PC-3 (cell line): ENCODE results near the gene AP1M1. TPM values are rescaled to one million over a fixed set of nuclear protein-coding genes. Genes with fewer than 3 reads are reported as not detected.

ENCODE experiments used
- ATAC-seq: fragments of 200-7000 bp; cut with Tn5 transposase; 2 replicates; pipeline ENCODE4 v1.9.1; 2020; ENCODE audit warnings: mild to moderate bottlenecking, moderate library complexity
- BruUV-seq: library from RNA; stranded (reverse); fragments of 400-500 nt; replicated peaks from 2 replicates; lab custom pipeline; 2021; lab: Mats Ljungman, UMichigan
- CTCF ChIA-PET: fragments of 300-600 bp; sonication (Branson Sonifier 250); formaldehyde crosslinking; loops from one replicate; lab custom pipeline; 2022; ENCODE audit warnings: antibody characterized with exemption; lab: Charles Lee
- POLR2A ChIA-PET: fragments of 300-600 bp; sonication (Branson Sonifier 250); formaldehyde crosslinking; loops from one replicate; lab custom pipeline; 2022; ENCODE audit warnings: antibody characterized with exemption; ENCODE audit not compliant: unreplicated experiment; lab: Charles Lee
- DNase-seq: peaks from one replicate; pipeline ENCODE4 v3.0.0-alpha.2; 2015
- H2AFZ ChIP-seq: fragments of 300-600 bp; sonication (generic); 2 replicates; pipeline ENCODE4 v1.6.0; 2016; ENCODE audit warnings: antibody characterized with exemption, low read length
- H3F3A ChIP-seq: fragments of 300-600 bp; sonication (generic); one replicate; pipeline ENCODE4 v1.6.0; 2017; ENCODE audit warnings: antibody characterized with exemption, low read length, control low read depth, mild to moderate bottlenecking; ENCODE audit not compliant: unreplicated experiment
- H3K27ac ChIP-seq: fragments of 300-600 bp; sonication (generic); 2 replicates; pipeline ENCODE4 v1.5.1; 2016; ENCODE audit warnings: mild to moderate bottlenecking, low read length
- H3K27me3 ChIP-seq: fragments of 300-600 bp; sonication (generic); 2 replicates; pipeline ENCODE4 v1.6.1; 2016; ENCODE audit warnings: low read length, mixed read lengths
- H3K36me3 ChIP-seq: fragments of 300-600 bp; sonication (generic); 2 replicates; pipeline ENCODE4 v1.6.1; 2016; ENCODE audit warnings: low read depth, mixed run types, low read length, mixed read lengths
- H3K4me1 ChIP-seq: fragments of 300-600 bp; sonication (generic); 2 replicates; pipeline ENCODE4 v1.5.1; 2016; ENCODE audit warnings: low read length; ENCODE audit not compliant: insufficient read depth
- H3K4me2 ChIP-seq: fragments of 300-600 bp; sonication (generic); 2 replicates; pipeline ENCODE4 v1.6.0; 2016; ENCODE audit warnings: low read length
- H3K4me3 ChIP-seq: fragments of 300-600 bp; sonication (generic); 2 replicates; pipeline ENCODE4 v1.5.1; 2016; ENCODE audit warnings: mild to moderate bottlenecking, low read length, mixed read lengths
- H3K79me2 ChIP-seq: fragments of 300-600 bp; sonication (generic); 2 replicates; pipeline ENCODE4 v1.6.1; 2017; ENCODE audit warnings: low read length, mixed read lengths
- H3K9ac ChIP-seq: fragments of 300-600 bp; sonication (generic); 2 replicates; pipeline ENCODE4 v1.6.0; 2016; ENCODE audit warnings: mild to moderate bottlenecking, low read length
- H3K9me2 ChIP-seq: fragments of 300-600 bp; sonication (generic); replicated peaks from 2 replicates; pipeline ENCODE4 v1.6.1; 2016; ENCODE audit warnings: mixed run types, low read length, mixed read lengths
- H3K9me3 ChIP-seq: fragments of 300-600 bp; sonication (generic); 2 replicates; pipeline ENCODE4 v1.6.1; 2016; ENCODE audit warnings: low read length, mixed read lengths
- H4K20me1 ChIP-seq: fragments of 300-600 bp; sonication (generic); 2 replicates; pipeline ENCODE4 v1.6.1; 2016; ENCODE audit warnings: low read length, mixed read lengths
- EZH2 ChIP-seq: fragments of 300-600 bp; sonication (generic); IDR thresholded peaks from one replicate; pipeline ENCODE4 v1.6.1; 2017; ENCODE audit warnings: antibody characterized with exemption, mild to moderate bottlenecking, low read length; ENCODE audit not compliant: unreplicated experiment
- EZH2phosphoT487 ChIP-seq: fragments of 300-600 bp; sonication (generic); IDR thresholded peaks from 2 replicates; pipeline ENCODE4 v1.6.1; 2018; ENCODE audit warnings: mild to moderate bottlenecking, antibody characterized with exemption, low read length, borderline replicate concordance
- intact Hi-C: fragments of 100-400 bp; cut with micrococcal nuclease; formaldehyde crosslinking; loops from 2 replicates; pipeline ENCODE4 v1.9.0; 2023
- total RNA-seq: library from RNA; depleted of rRNA; stranded (reverse); fragments of >200 nt; gene quantifications from 2 replicates; pipeline ENCODE4 v1.2.3, GENCODE V29; 2014
- TF ChIP-seq, protein P1 (sequence below): fragments of 300-600 bp; sonication (generic); conservative IDR thresholded peaks from 2 replicates; pipeline ENCODE4 v1.5.1; 2017; ENCODE audit warnings: antibody characterized with exemption, low read depth, mild to moderate bottlenecking, low read length

Gene AP1M1
- total RNA-seq, 1 experiment from 2014 or later, result 104 TPM

- H3K4me2 ChIP-seq, result no peak overlapping the region
- ATAC-seq, result no peak
Observed at GRCh38 chr19:16248380-16249023, 50.8 kb downstream of the AP1M1 start.

DNA sequence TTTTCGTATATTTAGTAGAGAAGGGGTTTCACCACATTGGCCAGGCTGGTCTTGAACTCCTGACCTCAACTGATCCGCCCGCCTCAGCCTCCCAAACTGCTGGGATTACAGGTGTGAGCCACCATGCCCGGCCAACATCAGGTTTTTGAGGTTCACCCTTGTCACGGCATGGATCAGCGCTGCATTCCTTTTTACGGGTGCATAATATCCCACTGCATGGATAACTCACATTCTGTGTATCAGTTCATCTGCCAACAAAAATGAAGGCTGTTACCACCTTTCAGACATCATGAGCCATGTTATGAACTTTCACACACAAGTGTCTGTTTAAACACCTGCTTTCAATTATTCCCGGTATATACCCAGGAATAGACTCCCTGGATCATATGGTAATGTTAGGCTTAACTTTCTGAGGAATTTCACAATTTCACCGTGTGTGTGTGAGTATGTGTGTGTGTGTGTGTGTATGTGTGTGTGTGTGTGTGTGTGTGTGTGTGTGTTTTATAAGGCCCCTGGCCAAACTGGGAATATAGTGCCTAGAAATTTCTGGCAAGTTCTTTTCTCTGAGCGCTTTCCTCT, 52.2 kb downstream of the AP1M1 start:
- H3K9me2 ChIP-seq, result no peaks in the 10 kb centered on the region
- H3K9ac ChIP-seq, result no peak overlapping the region
- H3F3A ChIP-seq, result no peaks in the 10 kb centered on the region
- no peaks in the 10 kb centered on the region for H4K20me1 ChIP-seq
- no peak overlapping the region for H3K27ac ChIP-seq
- H3K4me1 ChIP-seq, result no peaks in the 10 kb centered on the region
- no peaks in the 10 kb centered on the region for H3K9me3 ChIP-seq
- no peaks in the 10 kb centered on the region for H3K79me2 ChIP-seq
- intact Hi-C loops, result no loop called here
- DNase-seq (no peak), ATAC-seq (no peak)
- H3K27me3 ChIP-seq, result no peaks in the 10 kb centered on the region
- H2AFZ ChIP-seq, result no peak overlapping the region
- ChIA-PET POLR2A (no interaction called here), CTCF (no interaction called here)
- no peak overlapping the region for H3K4me2 ChIP-seq
- BruUV-seq, result no TSS peak
- TF ChIP-seq EZH2 (no peak), EZH2phosphoT487 (no peak)
- TF ChIP-seq, protein P1, sequence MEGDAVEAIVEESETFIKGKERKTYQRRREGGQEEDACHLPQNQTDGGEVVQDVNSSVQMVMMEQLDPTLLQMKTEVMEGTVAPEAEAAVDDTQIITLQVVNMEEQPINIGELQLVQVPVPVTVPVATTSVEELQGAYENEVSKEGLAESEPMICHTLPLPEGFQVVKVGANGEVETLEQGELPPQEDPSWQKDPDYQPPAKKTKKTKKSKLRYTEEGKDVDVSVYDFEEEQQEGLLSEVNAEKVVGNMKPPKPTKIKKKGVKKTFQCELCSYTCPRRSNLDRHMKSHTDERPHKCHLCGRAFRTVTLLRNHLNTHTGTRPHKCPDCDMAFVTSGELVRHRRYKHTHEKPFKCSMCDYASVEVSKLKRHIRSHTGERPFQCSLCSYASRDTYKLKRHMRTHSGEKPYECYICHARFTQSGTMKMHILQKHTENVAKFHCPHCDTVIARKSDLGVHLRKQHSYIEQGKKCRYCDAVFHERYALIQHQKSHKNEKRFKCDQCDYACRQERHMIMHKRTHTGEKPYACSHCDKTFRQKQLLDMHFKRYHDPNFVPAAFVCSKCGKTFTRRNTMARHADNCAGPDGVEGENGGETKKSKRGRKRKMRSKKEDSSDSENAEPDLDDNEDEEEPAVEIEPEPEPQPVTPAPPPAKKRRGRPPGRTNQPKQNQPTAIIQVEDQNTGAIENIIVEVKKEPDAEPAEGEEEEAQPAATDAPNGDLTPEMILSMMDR, result no peak
- no peak overlapping the region for H3K4me3 ChIP-seq
- H3K36me3 ChIP-seq, result no peaks in the 10 kb centered on the region

More at GRCh38 chr19:16248380-16249023, 50.8 kb downstream of the AP1M1 start:
- Histone ChIP-seq H3K9me3 (no peaks in the 10 kb centered on the region), H3K4me3 (no peak overlapping the region), H3K9ac (no peak overlapping the region), H3K36me3 (no peaks in the 10 kb centered on the region), H3K9me2 (no peaks in the 10 kb centered on the region), H3F3A (no peaks in the 10 kb centered on the region), H2AFZ (no peak overlapping the region), H3K27me3 (no peaks in the 10 kb centered on the region), H3K4me1 (no peaks in the 10 kb centered on the region), H3K27ac (no peak overlapping the region), H3K79me2 (no peaks in the 10 kb centered on the region), H4K20me1 (no peaks in the 10 kb centered on the region)
- BruUV-seq, result no TSS peak
- CTCF ChIA-PET, result interaction anchor here (0.7 to 0.8 kb wide), 2 partner anchors 90 to 134 kb away, joined by 6 to 9 read pairs; no protein-coding TSS in a partner anchor
- intact Hi-C loops, result no loop called here
- TF ChIP-seq, protein P1, result no peak
- TF ChIP-seq EZH2 (no peak), EZH2phosphoT487 (no peak)
- POLR2A ChIA-PET, result no interaction called here
- DNase-seq, result no peak
